GM12878 (cell line): ENCODE measurements around the gene PPP4R4. TPM values are rescaled to one million over a fixed set of nuclear protein-coding genes. Genes with fewer than 3 reads are reported as not detected.

Experiments used
- ATAC-seq: fragments of 200-7000 bp; cut with Tn5 transposase; 3 replicates; pipeline ENCODE4 v1.9.1; 2020; ENCODE audit warnings: mild to moderate bottlenecking, moderate library complexity
- BruUV-seq: library from RNA; stranded (reverse); fragments of 400-500 nt; replicated peaks from 2 replicates; lab custom pipeline; 2021; lab: Mats Ljungman, UMichigan
- CTCF ChIA-PET: fragments of 300-600 bp; sonication (Branson Sonifier 250); formaldehyde crosslinking; extraction: SDS; loops from one replicate; lab custom pipeline; 2021; ENCODE audit warnings: inconsistent platforms; lab: Yijun Ruan, JAX
- POLR2A ChIA-PET: fragments of 350-600 bp; formaldehyde crosslinking; extraction: SDS; loops from one replicate; lab custom pipeline; 2021; ENCODE audit warnings: inconsistent platforms; lab: Charles Lee
- RAD21 ChIA-PET: fragments of 300-600 bp; sonication (Branson Sonifier 250); formaldehyde crosslinking; loops from one replicate; lab custom pipeline; 2023; ENCODE audit warnings: antibody characterized with exemption; ENCODE audit not compliant: unreplicated experiment; lab: Charles Lee
- SMC1A ChIA-PET: fragments of 300-600 bp; sonication (Branson Sonifier 250); formaldehyde crosslinking; loops from one replicate; lab custom pipeline; 2023; ENCODE audit not compliant: unreplicated experiment, uncharacterized antibody; lab: Charles Lee
- DNase-seq: peaks from one replicate; pipeline ENCODE4 v3.0.0-alpha.2; 2011; ENCODE audit warnings: low read depth, low spot score
- FAIRE-seq: peaks from 3 replicates; lab custom pipeline; 2011; peaks lifted over from hg19 to GRCh38; lab: Jason Lieb, UNC
- H2AFZ ChIP-seq: 2 replicates; pipeline ENCODE4 v1.6.0; 2011; ENCODE audit warnings: low read depth, low read length, control low read depth; ENCODE audit not compliant: control insufficient read depth
- H3K27ac ChIP-seq: 2 replicates; pipeline ENCODE4 v1.5.1; 2011; ENCODE audit warnings: control low read depth; ENCODE audit not compliant: control insufficient read depth, insufficient read depth
- H3K27me3 ChIP-seq, 2 experiments: replicated peaks in 1 of 2; 2 replicates each; pipeline versions ENCODE4 v1.6.0 to v1.6.1; 2011; ENCODE audit warnings: low read length in 1 of 2; ENCODE audit not compliant: control insufficient read depth in 2 of 2, insufficient read depth in 2 of 2
- H3K36me3 ChIP-seq, 2 experiments: 2 replicates each; pipeline ENCODE4 v1.5.1; 2011; ENCODE audit warnings: low read length in 1 of 2; ENCODE audit not compliant: control insufficient read depth in 2 of 2, insufficient read depth in 2 of 2
- H3K4me1 ChIP-seq: 2 replicates; pipeline ENCODE4 v1.6.1; 2011; ENCODE audit warnings: mild to moderate bottlenecking, low read length, moderate library complexity, mixed read lengths; ENCODE audit not compliant: control insufficient read depth, insufficient read depth
- H3K4me2 ChIP-seq: 2 replicates; pipeline ENCODE4 v1.6.0; 2011; ENCODE audit warnings: control low read depth; ENCODE audit not compliant: control insufficient read depth, insufficient read depth
- H3K4me3 ChIP-seq: fragments of 200-600 bp; sonication (generic); 2 replicates; pipeline ENCODE4 v1.5.1; 2016
- H3K79me2 ChIP-seq: 2 replicates; pipeline ENCODE4 v1.6.0; 2011; ENCODE audit warnings: low read length; ENCODE audit not compliant: control insufficient read depth, insufficient read depth
- H3K9ac ChIP-seq: 2 replicates; pipeline ENCODE4 v1.8.0; 2011; ENCODE audit warnings: low read length, control low read depth, mixed read lengths; ENCODE audit not compliant: control insufficient read depth, insufficient read depth
- H3K9me3 ChIP-seq: replicated peaks from 3 replicates; pipeline ENCODE4 v1.5.1; 2011; ENCODE audit warnings: mild to moderate bottlenecking, low read length; ENCODE audit not compliant: control insufficient read depth, insufficient read depth
- H4K20me1 ChIP-seq: 2 replicates; pipeline ENCODE4 v1.6.0; 2011; ENCODE audit not compliant: control insufficient read depth, insufficient read depth
- HCFC1 ChIP-seq: fragments of 150-350 bp; IDR thresholded peaks from 2 replicates; pipeline ENCODE4 v1.6.1; 2014; ENCODE audit warnings: low read length
- MYC ChIP-seq: IDR thresholded peaks from 2 replicates; pipeline ENCODE4 v1.6.1; 2011; ENCODE audit warnings: mild to moderate bottlenecking, low read length, moderate library complexity, inconsistent platforms; ENCODE audit not compliant: insufficient read depth, insufficient replicate concordance, insufficient read length, severe bottlenecking
- SREBF1 ChIP-seq: IDR thresholded peaks from 2 replicates; pipeline ENCODE4 v1.6.1; 2012; ENCODE audit warnings: mild to moderate bottlenecking, low read length
- TCF12 ChIP-seq: IDR thresholded peaks from 2 replicates; pipeline ENCODE4 v1.6.1; 2011; ENCODE audit warnings: low read depth, mild to moderate bottlenecking, low read length
- ZBTB40 ChIP-seq: fragments of 450-650 bp; IDR thresholded peaks from 2 replicates; pipeline ENCODE4 v1.6.1; 2016; ENCODE audit warnings: mild to moderate bottlenecking, moderate library complexity, borderline replicate concordance
- ZNF217 ChIP-seq: fragments of 450-650 bp; IDR thresholded peaks from 2 replicates; pipeline ENCODE4 v1.6.1; 2017; ENCODE audit warnings: antibody characterized with exemption, mild to moderate bottlenecking
- in situ Hi-C: fragments of 300-500 bp; cut with MboI; formaldehyde crosslinking; loops from 9 replicates; pipeline ENCODE4 v1.14.3; 2018; ENCODE audit warnings: mixed read lengths
- intact Hi-C: fragments of 100-400 bp; cut with micrococcal nuclease; formaldehyde crosslinking; loops from one replicate; pipeline ENCODE4 v1.14.2; 2022; ENCODE audit not compliant: unreplicated experiment
- polyA plus RNA-seq, 11 experiments: library from polyadenylated mRNA; depleted of rRNA in 4 of 11; unstranded in 6 of 11; stranded (reverse) in 5 of 11; fragments of >200 nt; fragmentation: Nextera tagmentation in 4 of 11; fragmentation: Illumina TruSeq in 1 of 11; extraction: Ambion mirVana in 4 of 11; extraction: Trizol in 1 of 11; gene quantifications; 1 replicate in 1 of 11; 2 replicates in 10 of 11; pipeline versions ENCODE4 v1.2.1 to v1.2.3, GENCODE V29; 2011 to 2016; ENCODE audit warnings: inconsistent platforms in 2 of 11, missing spikeins in 2 of 11, low read depth in 1 of 11
- total RNA-seq, 4 experiments: library from RNA; depleted of rRNA in 3 of 4; stranded (reverse); fragments of >200 nt in 3 of 4; fragmentation: Illumina TruSeq in 1 of 4; extraction: Trizol in 1 of 4; gene quantifications; 2 replicates each; pipeline versions ENCODE4 v1.2.1 to v1.2.3, GENCODE V29; 2013 to 2021
- TF ChIP-seq, protein P1 (sequence below): fragments of 450-650 bp; IDR thresholded peaks from 2 replicates; pipeline ENCODE4 v1.6.1; 2017; ENCODE audit warnings: mild to moderate bottlenecking, moderate library complexity

Gene PPP4R4
- total and polyA plus RNA-seq, 10 of the 15 experiments (the other 5 are each of a cell fraction or from before 2014, with no cell fraction given), result 0.01 to 0.13 (median 0.08) TPM; not detected in 4

- CTCF ChIA-PET, result interaction anchor here (1.7 kb wide), 1 partner anchor 21 kb away, joined by 7 read pairs; no protein-coding TSS in a partner anchor
- in situ Hi-C loops, result no loop called here
Observed at GRCh38 chr14:94157197-94157596, 16.9 kb upstream of the PPP4R4 start.

More at GRCh38 chr14:94157197-94157596, 16.9 kb upstream of the PPP4R4 start:
- DNase-seq (no peak), FAIRE-seq (no peak), ATAC-seq (no peak)
- intact Hi-C loops, result no loop called here
- no peaks in the 10 kb centered on the region for H3K79me2 ChIP-seq
- no peak overlapping the region for H3K4me3 ChIP-seq
- no peak overlapping the region for H3K27ac ChIP-seq
- RAD21 ChIA-PET, result no interaction called here
- no peaks in the 10 kb centered on the region for H3K27me3 ChIP-seq
- POLR2A ChIA-PET, result no interaction called here
- no peaks in the 10 kb centered on the region for H3K36me3 ChIP-seq
- H3K9ac ChIP-seq, result no peak overlapping the region
- BruUV-seq, result no TSS peak
- TF ChIP-seq MYC (no peak), ZBTB40 (no peak), SREBF1 (no peak), ZNF217 (no peak), HCFC1 (no peak), TCF12 (no peak)
- TF ChIP-seq, protein P1, sequence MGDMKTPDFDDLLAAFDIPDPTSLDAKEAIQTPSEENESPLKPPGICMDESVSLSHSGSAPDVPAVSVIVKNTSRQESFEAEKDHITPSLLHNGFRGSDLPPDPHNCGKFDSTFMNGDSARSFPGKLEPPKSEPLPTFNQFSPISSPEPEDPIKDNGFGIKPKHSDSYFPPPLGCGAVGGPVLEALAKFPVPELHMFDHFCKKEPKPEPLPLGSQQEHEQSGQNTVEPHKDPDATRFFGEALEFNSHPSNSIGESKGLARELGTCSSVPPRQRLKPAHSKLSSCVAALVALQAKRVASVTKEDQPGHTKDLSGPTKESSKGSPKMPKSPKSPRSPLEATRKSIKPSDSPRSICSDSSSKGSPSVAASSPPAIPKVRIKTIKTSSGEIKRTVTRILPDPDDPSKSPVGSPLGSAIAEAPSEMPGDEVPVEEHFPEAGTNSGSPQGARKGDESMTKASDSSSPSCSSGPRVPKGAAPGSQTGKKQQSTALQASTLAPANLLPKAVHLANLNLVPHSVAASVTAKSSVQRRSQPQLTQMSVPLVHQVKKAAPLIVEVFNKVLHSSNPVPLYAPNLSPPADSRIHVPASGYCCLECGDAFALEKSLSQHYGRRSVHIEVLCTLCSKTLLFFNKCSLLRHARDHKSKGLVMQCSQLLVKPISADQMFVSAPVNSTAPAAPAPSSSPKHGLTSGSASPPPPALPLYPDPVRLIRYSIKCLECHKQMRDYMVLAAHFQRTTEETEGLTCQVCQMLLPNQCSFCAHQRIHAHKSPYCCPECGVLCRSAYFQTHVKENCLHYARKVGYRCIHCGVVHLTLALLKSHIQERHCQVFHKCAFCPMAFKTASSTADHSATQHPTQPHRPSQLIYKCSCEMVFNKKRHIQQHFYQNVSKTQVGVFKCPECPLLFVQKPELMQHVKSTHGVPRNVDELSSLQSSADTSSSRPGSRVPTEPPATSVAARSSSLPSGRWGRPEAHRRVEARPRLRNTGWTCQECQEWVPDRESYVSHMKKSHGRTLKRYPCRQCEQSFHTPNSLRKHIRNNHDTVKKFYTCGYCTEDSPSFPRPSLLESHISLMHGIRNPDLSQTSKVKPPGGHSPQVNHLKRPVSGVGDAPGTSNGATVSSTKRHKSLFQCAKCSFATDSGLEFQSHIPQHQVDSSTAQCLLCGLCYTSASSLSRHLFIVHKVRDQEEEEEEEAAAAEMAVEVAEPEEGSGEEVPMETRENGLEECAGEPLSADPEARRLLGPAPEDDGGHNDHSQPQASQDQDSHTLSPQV, result no peak
- no peaks in the 10 kb centered on the region for H4K20me1 ChIP-seq
- H3K9me3 ChIP-seq, result no peaks in the 10 kb centered on the region; the same call in 1 of the 3 replicates
- no peak overlapping the region for H2AFZ ChIP-seq
- no peak overlapping the region for H3K4me2 ChIP-seq
- peaks cover 3% of the 10 kb centered on the region; the same call in 1 of the 2 replicates for H3K4me1 ChIP-seq
- SMC1A ChIA-PET, result no interaction called here
